ENCODE results near the gene BANF2.

BANF2 gene

GRCh38 chr20:17688965-17689364, 10.8 kb upstream of the BANF2 start:
- TF ChIP-seq CTCF (IDR thresholded peaks at IDR 0.05), result no peak
- Mint-ChIP-seq H3K4me3 (no peak overlapping the region), H3K4me1 (no peaks in the 10 kb centered on the region), H3K36me3 (ENCODE audit: low read depth) (no peaks in the 10 kb centered on the region), H3K9me3 (peaks cover 43% of the 10 kb centered on the region), H3K27ac (no peak overlapping the region), H3K27me3 (ENCODE audit: low read depth, poor library complexity) (peaks cover 49% of the 10 kb centered on the region)
- no peak for DNase-seq

- Mint-ChIP-seq H3K4me1 (no peaks in the 10 kb centered on the region), H3K36me3 (ENCODE audit: low read depth) (no peaks in the 10 kb centered on the region), H3K4me3 (no peak overlapping the region), H3K9me3 (peaks cover 47% of the 10 kb centered on the region), H3K27ac (no peak overlapping the region), H3K27me3 (ENCODE audit: low read depth, poor library complexity) (peaks cover 44% of the 10 kb centered on the region)
- no peak for DNase-seq
- no peak for TF ChIP-seq CTCF (IDR thresholded peaks at IDR 0.05)
Observed at GRCh38 chr20:17690144-17690543, 9.6 kb upstream of the BANF2 start.

- no peak overlapping the region for H3K27ac Mint-ChIP-seq
- no peak overlapping the region for H3K4me3 Mint-ChIP-seq
- peaks cover 43% of the 10 kb centered on the region for H3K9me3 Mint-ChIP-seq
- H3K27me3 Mint-ChIP-seq (ENCODE audit: low read depth, poor library complexity), result peaks cover 37% of the 10 kb centered on the region
- no peaks in the 10 kb centered on the region for H3K4me1 Mint-ChIP-seq
- no peak for TF ChIP-seq CTCF (IDR thresholded peaks at IDR 0.05)
- no peak for DNase-seq
- H3K36me3 Mint-ChIP-seq (ENCODE audit: low read depth), result no peaks in the 10 kb centered on the region
Observed at GRCh38 chr20:17691758-17692157, 8.0 kb upstream of the BANF2 start.

- Mint-ChIP-seq H3K27ac (no peak overlapping the region), H3K9me3 (peaks cover 31% of the 10 kb centered on the region), H3K27me3 (ENCODE audit: low read depth, poor library complexity) (peaks cover 26% of the 10 kb centered on the region), H3K4me3 (no peak overlapping the region), H3K4me1 (no peaks in the 10 kb centered on the region), H3K36me3 (ENCODE audit: low read depth) (no peaks in the 10 kb centered on the region)
- TF ChIP-seq CTCF (IDR thresholded peaks at IDR 0.05), result no peak
- no peak for DNase-seq
Observed at GRCh38 chr20:17693444-17694001, 6.2 kb upstream of the BANF2 start.

GRCh38 chr20:17694767-17695166, 5.0 kb upstream of the BANF2 start:
- no peaks in the 10 kb centered on the region for H3K36me3 Mint-ChIP-seq (ENCODE audit: low read depth)
- no peak overlapping the region for H3K4me3 Mint-ChIP-seq
- no peak for DNase-seq
- peaks cover 19% of the 10 kb centered on the region for H3K27me3 Mint-ChIP-seq (ENCODE audit: low read depth, poor library complexity)
- no peak overlapping the region for H3K27ac Mint-ChIP-seq
- TF ChIP-seq CTCF (IDR thresholded peaks at IDR 0.05), result no peak
- H3K4me1 Mint-ChIP-seq, result no peaks in the 10 kb centered on the region
- peaks cover 28% of the 10 kb centered on the region for H3K9me3 Mint-ChIP-seq

- Mint-ChIP-seq H3K9me3 (peaks cover 16% of the 10 kb centered on the region), H3K36me3 (ENCODE audit: low read depth) (no peaks in the 10 kb centered on the region), H3K4me3 (no peak overlapping the region), H3K27ac (no peak overlapping the region), H3K4me1 (no peaks in the 10 kb centered on the region), H3K27me3 (ENCODE audit: low read depth, poor library complexity) (peaks cover 19% of the 10 kb centered on the region)
- no peak for DNase-seq
- TF ChIP-seq CTCF (IDR thresholded peaks at IDR 0.05), result no peak
Observed at GRCh38 chr20:17696287-17696686, 3.5 kb upstream of the BANF2 start.

Measured in nephron progenitor cell (in vitro differentiated cells).